Testis (tissue), 3 donors: ENCODE results near the gene KCND3. TPM values are rescaled to one million over a fixed set of nuclear protein-coding genes. Genes with fewer than 3 reads are reported as not detected.

ENCODE experiments used
- DNase-seq: peaks from one replicate; pipeline ENCODE4 v3.0.0-alpha.2; 2019
- H3K27ac ChIP-seq, 2 donors: fragments of 200-600 bp; sonication (generic); one replicate each; pipeline ENCODE4 v1.5.1; 2019
- H3K27me3 ChIP-seq: fragments of 200-600 bp; sonication (generic); one replicate; pipeline ENCODE4 v1.5.1; 2019
- H3K36me3 ChIP-seq: fragments of 200-600 bp; sonication (generic); one replicate; pipeline ENCODE4 v1.5.1; 2017; ENCODE audit warnings: low read depth; ENCODE audit errors: missing control alignments
- H3K4me1 ChIP-seq: fragments of 200-600 bp; sonication (generic); one replicate; pipeline ENCODE4 v1.5.1; 2019
- H3K4me3 ChIP-seq, 2 donors: fragments of 200-600 bp; sonication (generic); one replicate each; pipeline ENCODE4 v1.5.1; 2017 to 2019
- H3K9me3 ChIP-seq: fragments of 200-600 bp; sonication (generic); one replicate; pipeline ENCODE4 v1.5.1; 2017
- CTCF ChIP-seq, 3 experiments: fragments of 450-650 bp in 2 of 3; fragments of 200-600 bp in 1 of 3; sonication (generic) in 1 of 3; IDR thresholded peaks; one replicate each; pipeline ENCODE4 v1.5.1; 2016 to 2019; ENCODE audit warnings: antibody characterized with exemption in 3 of 3, mild to moderate bottlenecking in 2 of 3, moderate library complexity in 1 of 3
- POLR2A ChIP-seq: fragments of 450-650 bp; IDR thresholded peaks from one replicate; pipeline ENCODE4 v1.6.1; 2017; ENCODE audit warnings: antibody characterized with exemption, mild to moderate bottlenecking, moderate library complexity
- WGBS, 2 donors: methylation state at CpG; one replicate each; pipeline ENCODE4 v1.1.5; 2018; 5-methylcytosine and 5-hydroxymethylcytosine counted together
- intact Hi-C: fragments of 100-400 bp; cut with DNase I; formaldehyde crosslinking; loops from one replicate; pipeline ENCODE4 v1.15.1; 2023; ENCODE audit warnings: low total_unique reads
- polyA plus RNA-seq: library from polyadenylated mRNA; stranded (reverse); fragments of 350-450 nt; fragmentation: Illumina TruSeq; extraction: RNeasy Lipid Tissue Mini Kit (QIAGEN cat#74804); gene quantifications from one replicate; pipeline ENCODE4 v1.2.3, GENCODE V29; 2014; ENCODE audit warnings: low read depth, low replicate concordance; ENCODE audit not compliant: insufficient read depth
- total RNA-seq, 2 donors: library from RNA; depleted of rRNA; stranded (reverse); fragments of >200 nt; gene quantifications; one replicate each; pipeline ENCODE4 v1.2.3, GENCODE V29; 2016

KCND3 gene
- total and polyA plus RNA-seq, 3 donors from 2014 or later, result 5.5 to 6.6 (median 6.0) TPM

GRCh38 chr1:111734426-111734825 is 255.0 kb downstream of the KCND3 start:
- H3K4me1 ChIP-seq, result peaks cover 45% of the 10 kb centered on the region
- no peaks in the 10 kb centered on the region for H3K27me3 ChIP-seq
- no peak for DNase-seq
- H3K27ac ChIP-seq, result no peak overlapping the region
- no peak for TF ChIP-seq CTCF (IDR thresholded peaks at IDR 0.05)
- TF ChIP-seq POLR2A, result no peak
- no peaks in the 10 kb centered on the region for H3K36me3 ChIP-seq
- H3K4me3 ChIP-seq, result no peak overlapping the region
- intact Hi-C loops, result no loop called here
- H3K9me3 ChIP-seq, result no peaks in the 10 kb centered on the region
- WGBS, 2 donors, result 72 to 85% methylated on average over 3 of the region's 3 CpGs

GRCh38 chr1:111733992-111734341 is 255.5 kb downstream of the KCND3 start:
- WGBS, 2 donors, result 86 to 93% methylated on average over 5 of the region's 5 CpGs
- Histone ChIP-seq H3K9me3 (no peaks in the 10 kb centered on the region), H3K36me3 (no peaks in the 10 kb centered on the region), H3K27ac (no peak overlapping the region), H3K27me3 (no peaks in the 10 kb centered on the region), H3K4me3 (no peak overlapping the region), H3K4me1 (peaks cover 48% of the 10 kb centered on the region)
- no peak for DNase-seq
- intact Hi-C loops, result no loop called here
- no peak for TF ChIP-seq CTCF (IDR thresholded peaks at IDR 0.05)
- TF ChIP-seq POLR2A, result no peak

GRCh38 chr1:111733183-111733991 is 256.1 kb downstream of the KCND3 start:
- WGBS, 2 donors, result 53 to 73% methylated on average over 6 to 9 of the region's 9 CpGs
- intact Hi-C loops, result no loop called here
- H3K27ac ChIP-seq, result no peak overlapping the region
- TF ChIP-seq CTCF (IDR thresholded peaks at IDR 0.05) (no peak), POLR2A (no peak)
- H3K36me3 ChIP-seq, result no peaks in the 10 kb centered on the region
- no peaks in the 10 kb centered on the region for H3K9me3 ChIP-seq
- H3K4me1 ChIP-seq, result peaks cover 48% of the 10 kb centered on the region
- H3K4me3 ChIP-seq, result no peak overlapping the region
- H3K27me3 ChIP-seq, result no peaks in the 10 kb centered on the region
- DNase-seq, result no peak

GRCh38 chr1:111732718-111733117 is 256.8 kb downstream of the KCND3 start:
- Histone ChIP-seq H3K27me3 (no peaks in the 10 kb centered on the region), H3K4me3 (no peak overlapping the region), H3K9me3 (no peaks in the 10 kb centered on the region), H3K36me3 (no peaks in the 10 kb centered on the region), H3K27ac (no peak overlapping the region), H3K4me1 (peaks cover 44% of the 10 kb centered on the region)
- 94 to 95% methylated on average over 7 of the region's 7 CpGs for WGBS, 2 donors
- no peak for DNase-seq
- intact Hi-C loops, result no loop called here
- TF ChIP-seq CTCF (IDR thresholded peaks at IDR 0.05) (no peak), POLR2A (no peak)

- 79 to 84% methylated on average over 6 of the region's 6 CpGs for WGBS, 2 donors
- no peaks in the 10 kb centered on the region for H3K36me3 ChIP-seq
- no peak for DNase-seq
- H3K27ac ChIP-seq, result no peak overlapping the region
- no peaks in the 10 kb centered on the region for H3K27me3 ChIP-seq
- H3K4me1 ChIP-seq, result peaks cover 37% of the 10 kb centered on the region
- H3K4me3 ChIP-seq, result no peak overlapping the region
- intact Hi-C loops, result no loop called here
- no peak for TF ChIP-seq POLR2A
- TF ChIP-seq CTCF (IDR thresholded peaks at IDR 0.05), result no peak
- H3K9me3 ChIP-seq, result no peaks in the 10 kb centered on the region
Measured at GRCh38 chr1:111731956-111732355, 257.5 kb downstream of the KCND3 start.
